HepG2 (cell line): ENCODE results near the gene THOP1. TPM values are rescaled to one million over a fixed set of nuclear protein-coding genes. Genes with fewer than 3 reads are reported as not detected.
A peak's percentile ranks its signal among the peaks of the same experiment; 100 is the strongest.

Experiments
- ATAC-seq: fragments of 200-7000 bp; cut with Tn5 transposase; 3 replicates; pipeline ENCODE4 v1.9.1; 2020; ENCODE audit warnings: mild to moderate bottlenecking, moderate library complexity
- BruUV-seq: library from RNA; stranded (reverse); fragments of 400-500 nt; replicated peaks from 2 replicates; lab custom pipeline; 2021; lab: Mats Ljungman, UMichigan
- CTCF ChIA-PET: fragments of 300-600 bp; formaldehyde crosslinking; extraction: SDS; loops from one replicate; lab custom pipeline; 2021; ENCODE audit warnings: low total read pairs, inconsistent platforms, low intra/inter-chr PET ratio; lab: Yijun Ruan, JAX
- POLR2A ChIA-PET: fragments of 350-600 bp; sonication (Branson Sonifier 250); formaldehyde crosslinking; loops from one replicate; lab custom pipeline; 2020; ENCODE audit warnings: antibody characterized with exemption, inconsistent platforms; lab: Yijun Ruan, JAX
- DNase-seq: peaks from one replicate; pipeline ENCODE4 v3.0.0-alpha.2; 2015; ENCODE audit warnings: low spot score
- FAIRE-seq: peaks from 3 replicates; lab custom pipeline; 2011; peaks lifted over from hg19 to GRCh38; lab: Jason Lieb, UNC
- H2AFZ ChIP-seq: one replicate; pipeline ENCODE4 v1.6.1; 2011; ENCODE audit warnings: low read length, inconsistent platforms
- H3K27ac ChIP-seq: fragments of 300-600 bp; 3 replicates; pipeline ENCODE4 v1.8.0; 2011; ENCODE audit warnings: mixed run types, mild to moderate bottlenecking, mixed read lengths, low read length, inconsistent platforms; ENCODE audit not compliant: insufficient read depth; ENCODE audit errors: extremely low read length
- H3K27me3 ChIP-seq, 2 experiments: fragments of 200-600 bp in 1 of 2; 2 replicates in 1 of 2; 3 replicates in 1 of 2; pipeline versions ENCODE4 v1.6.0 to v1.8.0; 2011; ENCODE audit warnings: low read length in 2 of 2, mild to moderate bottlenecking in 2 of 2, moderate library complexity in 2 of 2, inconsistent platforms in 1 of 2; ENCODE audit not compliant: insufficient read depth in 2 of 2, control insufficient read depth in 1 of 2
- H3K36me3 ChIP-seq, 2 experiments: fragments of 200-600 bp in 1 of 2; replicated peaks in 1 of 2; 2 replicates in 1 of 2; 3 replicates in 1 of 2; pipeline versions ENCODE4 v1.5.1 to v1.8.0; 2011; ENCODE audit warnings: low read length in 2 of 2, inconsistent platforms in 1 of 2; ENCODE audit not compliant: insufficient read depth in 2 of 2, control insufficient read depth in 1 of 2
- H3K4me1 ChIP-seq: 2 replicates; pipeline ENCODE4 v1.5.1; 2012; ENCODE audit warnings: low read length, inconsistent platforms; ENCODE audit not compliant: insufficient read depth
- H3K4me2 ChIP-seq: 2 replicates; pipeline ENCODE4 v1.6.0; 2011; ENCODE audit warnings: low read depth, low read length, inconsistent platforms
- H3K4me3 ChIP-seq, 3 experiments: fragments of 200-600 bp in 1 of 3; sonication (generic), shearing (Covaris generic) in 1 of 3; replicated peaks in 1 of 3; 2 replicates each; pipeline ENCODE4 v1.5.1; 2011 to 2016; ENCODE audit warnings: low read length in 3 of 3, inconsistent platforms in 2 of 3, low read depth in 2 of 3, mild to moderate bottlenecking in 2 of 3, control low read depth in 1 of 3, mixed read lengths in 1 of 3; ENCODE audit not compliant: insufficient read depth in 1 of 3
- H3K79me2 ChIP-seq: one replicate; pipeline ENCODE4 v1.6.1; 2011; ENCODE audit warnings: low read length, inconsistent platforms; ENCODE audit not compliant: insufficient read depth
- H3K9ac ChIP-seq: 2 replicates; pipeline ENCODE4 v1.6.0; 2011; ENCODE audit warnings: mild to moderate bottlenecking, low read depth, low read length, inconsistent platforms; ENCODE audit not compliant: insufficient read depth
- H3K9me3 ChIP-seq: 2 replicates; pipeline ENCODE4 v1.5.1; 2012; ENCODE audit warnings: mild to moderate bottlenecking, low read length
- H4K20me1 ChIP-seq: 2 replicates; pipeline ENCODE4 v1.6.0; 2011; ENCODE audit warnings: inconsistent platforms, mild to moderate bottlenecking, low read length, moderate library complexity; ENCODE audit not compliant: insufficient read depth
- CREB1 ChIP-seq, 2 experiments: fragments of 450-650 bp in 1 of 2; IDR thresholded peaks; 2 replicates each; pipeline ENCODE4 v1.6.1; 2016 to 2017; ENCODE audit warnings: control low read depth in 1 of 2, mild to moderate bottlenecking in 1 of 2, missing compliant biosample characterization in 1 of 2, missing genetic modification characterization in 1 of 2
- FOXO1 ChIP-seq: sonication (generic); formaldehyde crosslinking; IDR thresholded peaks from 2 replicates; pipeline ENCODE4 v1.4.0; 2020; ENCODE audit warnings: missing genetic modification reagents
- RBM22 ChIP-seq: fragments of 200-400 bp; formaldehyde crosslinking; optimal IDR thresholded peaks from 2 replicates; pipeline ENCODE3; 2017; ENCODE audit warnings: mild to moderate bottlenecking, low read length, moderate library complexity
- ZNF644 ChIP-seq: IDR thresholded peaks from 2 replicates; pipeline ENCODE4 v1.6.1; 2016; ENCODE audit warnings: low read depth
- WGBS: methylation state at CpG from one replicate; pipeline ENCODE4 v1.1.6; 2017; ENCODE audit warnings: low lambda C conversion rate; 5-methylcytosine and 5-hydroxymethylcytosine counted together
- in situ Hi-C: cut with HindIII; loops from 2 replicates; pipeline ENCODE4 v1.10.0; 2017; ENCODE audit warnings: low pct_unique_long_range_greater_than_20kb; ENCODE audit not compliant: extremely low pct_ligation_motif_present
- intact Hi-C: fragments of 100-400 bp; cut with micrococcal nuclease; formaldehyde crosslinking; loops from one replicate; pipeline ENCODE4 v1.10.0; 2022; ENCODE audit not compliant: unreplicated experiment
- polyA plus RNA-seq, 8 experiments: library from polyadenylated mRNA; depleted of rRNA in 3 of 8; stranded (reverse) in 7 of 8; unstranded in 1 of 8; fragments of >200 nt; fragmentation: Illumina TruSeq in 4 of 8; extraction: Trizol in 4 of 8; gene quantifications; 2 replicates each; pipeline versions ENCODE4 v1.2.1 to v1.2.3, GENCODE V29; 2011 to 2016; ENCODE audit warnings: low read depth in 4 of 8, missing spikeins in 1 of 8, mixed read lengths in 1 of 8; ENCODE audit not compliant: insufficient read depth in 1 of 8
- total RNA-seq, 5 experiments: library from RNA; depleted of rRNA; stranded (reverse); fragments of >200 nt; fragmentation: Illumina TruSeq; extraction: Trizol; gene quantifications; 2 replicates each; pipeline ENCODE4 v1.2.3, GENCODE V29; 2016; ENCODE audit warnings: low read depth in 1 of 5

The THOP1 gene
- total and polyA plus RNA-seq, 2 of the 13 experiments (the other 11 are each of a cell fraction or from before 2014, with no cell fraction given): 74.4 to 116 TPM

DNA sequence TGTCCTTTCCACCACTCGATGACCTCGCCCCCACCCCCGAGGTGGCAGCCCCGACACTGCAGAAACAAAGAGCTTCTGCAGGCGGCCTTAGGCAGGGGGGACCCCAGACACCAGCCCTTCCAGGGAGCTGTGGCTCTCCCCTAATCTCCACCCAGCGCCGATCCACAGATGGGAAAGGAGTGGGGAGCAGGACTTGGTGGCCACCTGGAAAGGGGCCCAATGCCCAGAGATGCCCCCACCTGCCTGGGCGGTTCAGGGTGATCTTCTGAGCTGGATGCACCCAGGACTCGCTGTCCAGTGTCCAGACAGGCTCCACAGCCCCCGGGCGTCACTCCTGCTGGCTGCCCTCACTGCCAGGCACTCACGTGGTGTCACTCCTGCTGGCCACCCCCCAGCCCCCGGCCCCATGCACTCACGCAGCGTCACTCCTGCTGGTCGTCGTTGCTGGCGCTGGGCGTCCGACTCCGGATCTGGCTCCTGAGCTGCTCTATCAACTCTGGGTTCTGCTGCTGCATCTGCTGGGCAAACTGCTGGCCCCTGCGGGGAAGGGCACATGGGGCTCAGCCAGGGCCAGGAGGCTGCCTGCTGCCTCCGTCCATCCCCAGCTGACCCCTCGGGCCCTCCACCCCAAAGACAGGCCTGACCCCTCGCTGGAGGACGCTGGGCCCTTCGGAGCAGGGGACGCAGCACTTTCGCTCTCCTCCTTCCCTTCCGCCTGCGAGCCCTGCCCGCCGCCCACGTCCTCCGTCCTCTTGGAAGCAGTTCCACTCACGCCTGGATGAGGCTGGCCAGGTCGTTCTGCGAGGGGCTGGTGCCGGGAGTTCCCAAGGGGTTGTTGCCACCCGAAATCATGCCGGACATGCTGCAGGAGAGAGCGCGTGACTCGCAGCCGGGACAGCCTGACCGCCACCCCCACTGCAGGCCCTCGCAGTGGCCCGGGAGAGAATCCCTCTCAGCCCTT, 28.1 kb upstream of the THOP1 start:
- no peaks in the 10 kb centered on the region for H3K9me3 ChIP-seq
- DNase-seq (no peak), FAIRE-seq (no peak), ATAC-seq (no peak)
- POLR2A ChIA-PET: no interaction called here
- no peak overlapping the region for H3K9ac ChIP-seq
- no peak for TF ChIP-seq ZNF644 (CRISPR knock-in tag)
- peak; percentile 10 for TF ChIP-seq RBM22
- CTCF ChIA-PET: no interaction called here
- no peak overlapping the region for H3K27ac ChIP-seq
- peaks cover 28 to 44% of the 10 kb centered on the region in 2 experiments; a peak in 4 of 5 replicates for H3K36me3 ChIP-seq
- intact Hi-C loops (no loop called here), in situ Hi-C loops (no loop called here)
- no peak overlapping the region for H3K4me2 ChIP-seq
- H2AFZ ChIP-seq: no peak overlapping the region
- H4K20me1 ChIP-seq: no peaks in the 10 kb centered on the region
- no TSS peak for BruUV-seq
- H3K4me1 ChIP-seq: no peaks in the 10 kb centered on the region
- H3K27me3 ChIP-seq: no peaks in the 10 kb centered on the region
- no peaks in the 10 kb centered on the region for H3K79me2 ChIP-seq
- 94% methylated on average over 26 of the region's 48 CpGs for WGBS
- no peak overlapping the region for H3K4me3 ChIP-seq

DNA sequence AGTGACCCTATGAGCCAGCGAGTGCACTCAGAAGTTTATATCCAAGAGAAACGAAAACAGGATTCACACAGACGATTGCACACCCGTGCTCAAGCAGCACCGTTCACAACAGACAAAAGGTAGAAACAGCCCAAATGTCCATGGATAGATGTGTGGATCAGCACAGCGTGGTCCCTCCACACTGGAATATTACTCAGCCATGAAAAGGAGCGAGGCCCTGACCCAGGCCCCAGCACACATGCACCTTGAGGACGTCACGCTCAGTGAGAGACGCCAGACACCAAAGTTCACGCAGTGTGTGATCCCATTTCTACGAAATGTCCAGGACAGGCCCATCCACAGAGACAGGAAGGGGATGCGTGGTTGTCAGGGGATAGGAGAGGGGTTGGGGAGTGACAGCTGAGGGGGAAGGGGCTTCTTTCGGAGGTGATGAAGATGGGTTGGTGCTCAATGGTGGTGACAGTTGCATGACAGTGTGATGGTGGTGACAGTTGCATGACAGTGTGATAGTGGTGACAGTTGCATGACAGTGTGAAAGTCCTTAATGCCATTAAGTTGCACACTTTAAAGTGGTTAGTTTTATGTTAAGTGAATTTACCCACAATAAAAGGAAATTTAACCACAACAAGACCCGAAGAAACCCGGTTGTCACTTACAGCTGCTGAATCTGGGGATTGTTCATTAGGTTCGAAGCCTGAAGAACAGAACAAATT, 26.5 kb upstream of the THOP1 start:
- H4K20me1 ChIP-seq: no peaks in the 10 kb centered on the region
- H3K27me3 ChIP-seq: no peaks in the 10 kb centered on the region
- intact Hi-C loops (no loop called here), in situ Hi-C loops (no loop called here)
- WGBS: 99% methylated on average over 17 of the region's 17 CpGs
- H3K36me3 ChIP-seq: peaks cover 38 to 60% of the 10 kb centered on the region in 2 experiments; a peak in 4 of 5 replicates
- DNase-seq: no peak
- no peak overlapping the region for H3K27ac ChIP-seq
- no peak for FAIRE-seq
- no TSS peak for BruUV-seq
- H3K4me2 ChIP-seq: no peak overlapping the region
- POLR2A ChIA-PET: no interaction called here
- H3K9ac ChIP-seq: no peak overlapping the region
- no peak overlapping the region for H3K4me3 ChIP-seq
- CTCF ChIA-PET: no interaction called here
- H2AFZ ChIP-seq: no peak overlapping the region
- peak; percentile 34; the same call in 1 of the 2 replicates for TF ChIP-seq CREB1 (IDR thresholded peaks at IDR 0.05)
- no peak for TF ChIP-seq CREB1 (CRISPR knock-in tag; IDR thresholded peaks at IDR 0.05)
- TF ChIP-seq FOXO1 (CRISPR knock-in tag): no peak
- H3K79me2 ChIP-seq: no peaks in the 10 kb centered on the region
- no peaks in the 10 kb centered on the region for H3K9me3 ChIP-seq
- no peaks in the 10 kb centered on the region for H3K4me1 ChIP-seq
- ATAC-seq: no peak
